SH-SY5Y (cell line): ENCODE data around the gene RABGAP1.

Experiments used
- GATA2 ChIP-seq: IDR thresholded peaks from 2 replicates; pipeline ENCODE4 v1.6.1; 2011; ENCODE audit warnings: mild to moderate bottlenecking, low read depth, low read length
- GATA3 ChIP-seq: IDR thresholded peaks from 2 replicates; pipeline ENCODE4 v1.6.1; 2011; ENCODE audit warnings: low read depth, mild to moderate bottlenecking, low read length, moderate library complexity

DNA sequence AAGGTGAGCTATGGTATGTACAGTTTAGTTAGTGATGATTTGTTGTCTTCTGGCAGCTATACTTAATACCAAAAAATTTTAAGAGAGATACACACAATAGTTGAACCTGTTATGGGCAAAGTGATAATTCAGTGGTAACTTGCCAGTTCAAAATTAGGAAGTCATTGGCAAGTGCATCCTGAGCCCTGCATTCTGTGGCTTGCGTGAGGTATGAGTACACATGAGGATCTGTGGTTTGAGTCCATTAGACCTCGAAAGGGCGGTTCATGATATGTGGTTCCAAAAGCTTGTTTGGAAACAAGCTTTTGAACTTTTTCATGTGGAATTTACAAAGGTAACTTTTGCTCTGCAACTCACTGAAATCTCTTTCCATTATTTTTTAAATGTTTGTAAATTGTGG is 139.6 kb downstream of the RABGAP1 start:
- TF ChIP-seq GATA2: no peak
- no peak for TF ChIP-seq GATA3
